Activated B cell treated with CpG ODN at 0.5 μM for 24 hours (primary cell): ENCODE data around the gene GMNN. TPM values are rescaled to one million over a fixed set of nuclear protein-coding genes. Genes with fewer than 3 reads are reported as not detected.
A peak's percentile ranks its signal among the peaks of the same experiment; 100 is the strongest.

ENCODE experiments used
- ATAC-seq: fragments of 200-7000 bp; cut with Tn5 transposase; one replicate; pipeline ENCODE4 v1.10.0; 2021; ENCODE audit warnings: low read depth, mild to moderate bottlenecking, moderate library complexity
- CTCF ChIA-PET: fragments of 350-600 bp; sonication (Branson Sonifier 250); formaldehyde crosslinking; loops from one replicate; lab custom pipeline; 2021; ENCODE audit warnings: antibody characterized with exemption; lab: Charles Lee
- POLR2A ChIA-PET: fragments of 350-600 bp; sonication (Branson Sonifier 250); formaldehyde crosslinking; loops from one replicate; lab custom pipeline; 2021; ENCODE audit warnings: antibody characterized with exemption; lab: Charles Lee
- DNase-seq: peaks from one replicate; pipeline ENCODE4 v3.0.0; 2022
- H3K27ac Mint-ChIP-seq: one replicate; pipeline ENCODE4 v1.8.0; 2020; ENCODE audit warnings: mixed read lengths
- H3K27me3 Mint-ChIP-seq: one replicate; pipeline ENCODE4 v1.8.0; 2021; ENCODE audit warnings: mixed read lengths
- H3K36me3 Mint-ChIP-seq: one replicate; pipeline ENCODE4 v1.8.0; 2021; ENCODE audit warnings: low read depth, mixed read lengths
- H3K4me1 Mint-ChIP-seq: one replicate; pipeline ENCODE4 v1.8.0; 2021; ENCODE audit warnings: mixed read lengths
- H3K4me3 Mint-ChIP-seq: one replicate; pipeline ENCODE4 v1.8.0; 2020; ENCODE audit warnings: mild to moderate bottlenecking, mixed read lengths
- H3K9me3 Mint-ChIP-seq: one replicate; pipeline ENCODE4 v1.8.0; 2020; ENCODE audit warnings: mixed read lengths
- intact Hi-C: fragments of 100-400 bp; cut with micrococcal nuclease; formaldehyde crosslinking; loops from one replicate; pipeline ENCODE4 v1.15.1; 2024
- total RNA-seq: library from RNA; stranded (reverse); gene quantifications from 2 replicates; pipeline ENCODE4 v1.2.3, GENCODE V29; 2022
- TF ChIP-seq, protein P1 (sequence below): fragments of 200-600 bp; IDR thresholded peaks from one replicate; pipeline ENCODE4 v1.8.0; 2022; ENCODE audit warnings: antibody characterized with exemption, mild to moderate bottlenecking

GMNN gene
- total RNA-seq, 1 donor from 2014 or later, result 14.5 TPM

DNA sequence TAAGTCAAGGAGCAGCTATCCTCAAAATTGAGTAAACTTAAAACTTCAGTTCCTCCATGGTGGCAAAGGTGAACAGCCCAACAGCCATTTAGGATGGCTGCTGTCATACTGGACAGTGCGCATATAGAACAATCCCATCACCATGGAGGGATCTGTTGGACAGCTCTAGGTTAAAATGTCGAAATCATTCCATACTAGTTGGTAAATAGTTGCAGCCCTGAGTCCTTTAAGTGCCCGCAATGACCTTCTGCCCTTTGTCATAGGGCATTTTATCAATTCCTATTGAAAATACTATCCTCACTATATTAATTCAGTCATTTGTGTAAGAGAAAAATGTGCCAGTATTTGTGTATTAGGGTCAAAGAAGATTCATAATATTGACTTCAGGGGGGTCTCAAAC is 32.8 kb downstream of the GMNN start:
- Mint-ChIP-seq H3K27ac (no peak overlapping the region), H3K27me3 (no peaks in the 10 kb centered on the region), H3K4me1 (no peaks in the 10 kb centered on the region), H3K36me3 (peaks cover 81% of the 10 kb centered on the region), H3K4me3 (no peak overlapping the region), H3K9me3 (no peaks in the 10 kb centered on the region)
- POLR2A ChIA-PET, result no interaction called here
- CTCF ChIA-PET, result no interaction called here
- TF ChIP-seq, protein P1, sequence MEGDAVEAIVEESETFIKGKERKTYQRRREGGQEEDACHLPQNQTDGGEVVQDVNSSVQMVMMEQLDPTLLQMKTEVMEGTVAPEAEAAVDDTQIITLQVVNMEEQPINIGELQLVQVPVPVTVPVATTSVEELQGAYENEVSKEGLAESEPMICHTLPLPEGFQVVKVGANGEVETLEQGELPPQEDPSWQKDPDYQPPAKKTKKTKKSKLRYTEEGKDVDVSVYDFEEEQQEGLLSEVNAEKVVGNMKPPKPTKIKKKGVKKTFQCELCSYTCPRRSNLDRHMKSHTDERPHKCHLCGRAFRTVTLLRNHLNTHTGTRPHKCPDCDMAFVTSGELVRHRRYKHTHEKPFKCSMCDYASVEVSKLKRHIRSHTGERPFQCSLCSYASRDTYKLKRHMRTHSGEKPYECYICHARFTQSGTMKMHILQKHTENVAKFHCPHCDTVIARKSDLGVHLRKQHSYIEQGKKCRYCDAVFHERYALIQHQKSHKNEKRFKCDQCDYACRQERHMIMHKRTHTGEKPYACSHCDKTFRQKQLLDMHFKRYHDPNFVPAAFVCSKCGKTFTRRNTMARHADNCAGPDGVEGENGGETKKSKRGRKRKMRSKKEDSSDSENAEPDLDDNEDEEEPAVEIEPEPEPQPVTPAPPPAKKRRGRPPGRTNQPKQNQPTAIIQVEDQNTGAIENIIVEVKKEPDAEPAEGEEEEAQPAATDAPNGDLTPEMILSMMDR, result no peak
- DNase-seq, result no peak
- ATAC-seq, result no peak
- intact Hi-C loops, result no loop called here

DNA sequence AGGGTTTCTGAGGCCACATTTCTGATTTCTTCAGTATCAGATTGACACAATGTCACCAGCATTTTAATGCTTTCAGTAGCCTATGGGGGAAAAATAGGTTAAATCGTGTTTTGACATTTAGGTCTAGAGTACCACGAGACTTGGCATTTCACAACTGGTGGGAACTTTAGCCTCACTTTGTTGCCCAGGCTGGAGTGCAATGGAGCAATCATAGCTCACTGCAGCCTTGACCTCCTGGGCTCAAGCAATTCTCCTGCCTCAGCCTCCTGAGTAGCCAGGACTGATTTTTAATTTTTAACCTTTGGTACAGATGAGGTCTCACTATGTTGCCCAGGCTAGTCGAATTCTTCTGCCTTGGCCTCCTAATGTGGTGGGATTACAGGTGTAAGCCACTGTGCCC is 35.0 kb downstream of the GMNN start:
- H3K27me3 Mint-ChIP-seq, result no peaks in the 10 kb centered on the region
- H3K36me3 Mint-ChIP-seq, result peaks cover 65% of the 10 kb centered on the region
- intact Hi-C loops, result no loop called here
- ChIA-PET POLR2A (no interaction called here), CTCF (no interaction called here)
- H3K27ac Mint-ChIP-seq, result no peak overlapping the region
- TF ChIP-seq, protein P1, result no peak
- ATAC-seq (no peak), DNase-seq (no peak)
- no peaks in the 10 kb centered on the region for H3K9me3 Mint-ChIP-seq
- no peak overlapping the region for H3K4me3 Mint-ChIP-seq
- no peaks in the 10 kb centered on the region for H3K4me1 Mint-ChIP-seq

DNA sequence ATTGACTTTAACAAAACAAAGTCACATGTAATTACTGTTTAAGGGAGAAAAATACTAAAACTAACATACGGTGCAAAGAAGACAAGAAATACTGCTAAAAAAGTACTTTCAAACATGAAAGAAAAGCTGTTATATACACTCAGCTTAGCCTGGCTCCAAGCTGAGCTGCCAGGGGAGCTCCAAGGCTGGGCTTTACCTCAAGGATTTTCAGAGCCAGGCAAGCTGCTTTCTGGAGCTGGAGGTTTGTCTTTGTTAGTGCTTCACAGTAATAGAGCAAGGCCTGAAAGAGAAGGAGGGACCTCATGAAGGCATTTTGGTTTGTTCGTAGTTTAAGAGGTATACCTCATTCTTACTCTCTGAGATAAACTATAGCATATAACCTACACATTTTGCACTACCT is 43.6 kb downstream of the GMNN start:
- H3K36me3 Mint-ChIP-seq, result peaks cover 44% of the 10 kb centered on the region
- H3K27me3 Mint-ChIP-seq, result no peaks in the 10 kb centered on the region
- TF ChIP-seq, protein P1, result no peak
- no peak for ATAC-seq
- H3K9me3 Mint-ChIP-seq, result no peaks in the 10 kb centered on the region
- intact Hi-C loops, result no loop called here
- H3K27ac Mint-ChIP-seq, result peak overlapping the region; percentile 12
- ChIA-PET POLR2A (no interaction called here), CTCF (no interaction called here)
- no peak for DNase-seq
- no peak overlapping the region for H3K4me3 Mint-ChIP-seq
- H3K4me1 Mint-ChIP-seq, result no peaks in the 10 kb centered on the region

DNA sequence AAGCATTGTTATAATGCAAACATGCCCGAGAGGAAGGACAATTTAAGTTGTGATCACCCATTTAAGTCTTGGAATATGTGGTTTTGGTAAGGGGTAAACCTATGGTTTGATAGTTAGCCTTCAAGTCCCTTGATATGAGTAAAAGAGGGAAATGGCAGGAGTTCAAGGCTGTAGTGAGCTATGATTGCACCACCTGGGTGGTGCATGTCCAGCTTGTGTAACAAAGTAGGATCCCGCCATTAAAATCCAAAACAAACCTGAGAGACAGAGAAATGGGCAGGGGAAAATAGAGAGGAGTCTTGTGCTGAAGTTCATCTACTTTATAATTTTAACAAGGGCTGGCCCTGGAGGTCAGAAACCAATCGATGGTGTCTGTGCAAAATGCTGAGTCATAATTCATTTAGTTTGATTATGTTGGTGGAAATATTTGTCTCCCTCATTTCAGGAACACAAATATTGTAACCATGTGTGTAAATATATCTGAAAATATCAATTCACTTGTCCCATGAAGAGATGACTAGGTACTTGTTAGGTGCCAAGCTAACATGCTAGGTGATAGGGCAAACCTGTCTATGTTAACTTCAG is 47.2 kb downstream of the GMNN start:
- H3K36me3 Mint-ChIP-seq, result peaks cover 74% of the 10 kb centered on the region
- no peak overlapping the region for H3K4me3 Mint-ChIP-seq
- no peak for ATAC-seq
- POLR2A ChIA-PET, result no interaction called here
- no peak for DNase-seq
- intact Hi-C loops, result no loop called here
- no peaks in the 10 kb centered on the region for H3K4me1 Mint-ChIP-seq
- CTCF ChIA-PET, result interaction anchor here (1.0 kb wide), 1 partner anchor 10 kb away, joined by 3 read pairs; no protein-coding TSS in a partner anchor
- no peaks in the 10 kb centered on the region for H3K9me3 Mint-ChIP-seq
- no peaks in the 10 kb centered on the region for H3K27me3 Mint-ChIP-seq
- peak overlapping the region; percentile 81 for H3K27ac Mint-ChIP-seq
- TF ChIP-seq, protein P1, result no peak

DNA sequence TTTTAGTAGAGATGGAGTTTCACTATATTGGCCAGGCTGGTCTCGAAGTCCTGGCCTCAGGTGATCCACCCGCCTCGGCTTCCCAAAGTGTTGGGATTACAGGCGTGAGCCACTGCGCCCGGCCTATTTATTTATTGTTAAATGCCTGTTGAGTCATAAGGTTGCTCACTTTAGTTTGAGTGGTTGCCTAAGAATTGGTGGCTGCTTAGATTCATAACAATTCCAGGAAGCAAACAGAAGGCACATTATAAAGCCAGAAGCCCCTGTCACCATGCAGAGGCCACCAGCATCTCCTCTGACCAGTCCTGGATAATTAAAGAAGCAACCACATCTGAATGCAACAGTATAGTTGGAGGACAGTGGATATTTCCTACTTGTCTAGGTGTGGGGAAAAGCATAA is 48.0 kb downstream of the GMNN start:
- CTCF ChIA-PET, result interaction anchor here (1.0 kb wide), 1 partner anchor 10 kb away, joined by 3 read pairs; no protein-coding TSS in a partner anchor
- Mint-ChIP-seq H3K36me3 (peaks cover 80% of the 10 kb centered on the region), H3K27me3 (no peaks in the 10 kb centered on the region), H3K27ac (peak overlapping the region; percentile 5), H3K4me1 (no peaks in the 10 kb centered on the region), H3K4me3 (no peak overlapping the region), H3K9me3 (no peaks in the 10 kb centered on the region)
- POLR2A ChIA-PET, result no interaction called here
- ATAC-seq (no peak), DNase-seq (no peak)
- TF ChIP-seq, protein P1, result no peak
- intact Hi-C loops, result no loop called here
